T-helper 2 cell (primary cell): ENCODE results near the gene STXBP1.
A peak's percentile ranks its signal among the peaks of the same experiment; 100 is the strongest.

Source experiments
- DNase-seq, 5 experiments: peaks; one replicate each; pipeline versions ENCODE4 v3.0.0 to v3.0.0-alpha.2; 2012 to 2022

The STXBP1 gene

DNA sequence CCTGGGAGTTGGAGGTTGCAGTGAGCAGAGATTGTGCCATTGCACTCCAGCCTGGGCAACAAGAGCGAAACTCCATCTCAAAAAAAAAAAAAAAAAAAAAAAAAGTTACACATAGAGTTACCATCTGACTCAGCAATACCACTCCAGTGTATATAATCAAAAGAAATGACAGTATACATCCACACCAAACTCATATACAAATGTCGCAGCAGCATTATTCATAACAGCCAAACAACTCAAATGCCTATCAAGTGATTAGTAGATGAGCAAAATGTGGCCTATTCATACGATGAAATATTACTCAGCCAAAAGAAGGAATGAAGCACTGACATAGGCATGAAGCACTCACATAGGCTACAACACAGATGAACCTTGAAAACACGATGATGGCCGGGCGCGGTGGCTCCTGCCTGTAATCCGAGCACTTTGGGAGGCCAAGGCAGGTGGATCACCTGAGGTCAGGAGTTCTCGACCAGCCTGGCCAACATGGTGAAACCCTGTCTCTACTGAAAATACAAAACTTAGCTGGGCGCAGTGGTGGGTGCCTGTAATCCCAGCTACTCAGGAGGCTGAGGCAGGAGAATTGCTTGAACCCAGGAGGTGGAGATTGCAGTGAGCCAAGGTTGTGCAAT lies 9.4 kb downstream of the STXBP1 start:
- peak in 1 of 5 experiments; percentile 77 for DNase-seq

DNA sequence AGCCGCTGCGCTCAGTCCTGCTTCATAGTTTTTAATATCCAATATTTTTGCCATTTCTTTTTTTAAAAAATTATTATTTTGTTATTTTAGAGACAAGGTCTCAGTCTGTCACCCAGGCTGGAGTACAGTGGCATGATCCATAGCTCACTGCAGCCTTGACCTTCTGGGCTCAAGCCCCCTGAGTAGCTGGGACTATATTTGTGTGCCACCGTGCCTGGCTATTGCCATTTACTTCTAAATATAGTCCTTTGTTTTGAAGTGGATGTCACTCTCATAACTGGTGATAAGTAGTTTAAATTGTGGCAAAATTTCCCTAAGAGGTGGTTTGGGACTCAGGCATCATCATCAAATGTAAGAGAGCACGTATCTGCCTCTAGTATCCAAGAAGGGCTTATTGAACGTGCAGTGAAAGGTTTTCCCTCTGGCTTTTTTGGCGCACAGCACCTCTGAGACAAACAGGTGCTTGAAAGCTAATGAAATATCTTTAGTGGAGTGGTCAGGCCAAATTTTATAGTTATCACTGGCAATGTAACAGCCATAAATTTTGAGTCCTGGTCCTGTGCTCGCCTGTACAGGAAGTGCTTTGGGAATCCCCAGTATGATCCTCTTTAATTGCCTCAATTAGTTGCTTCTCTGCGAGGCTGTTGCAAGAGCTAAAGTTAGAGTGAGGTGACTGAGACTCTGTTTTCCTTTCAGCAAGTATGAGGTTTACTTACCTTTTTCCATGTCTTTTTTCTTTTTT lies 14.8 kb downstream of the STXBP1 start:
- no peak for DNase-seq

DNA sequence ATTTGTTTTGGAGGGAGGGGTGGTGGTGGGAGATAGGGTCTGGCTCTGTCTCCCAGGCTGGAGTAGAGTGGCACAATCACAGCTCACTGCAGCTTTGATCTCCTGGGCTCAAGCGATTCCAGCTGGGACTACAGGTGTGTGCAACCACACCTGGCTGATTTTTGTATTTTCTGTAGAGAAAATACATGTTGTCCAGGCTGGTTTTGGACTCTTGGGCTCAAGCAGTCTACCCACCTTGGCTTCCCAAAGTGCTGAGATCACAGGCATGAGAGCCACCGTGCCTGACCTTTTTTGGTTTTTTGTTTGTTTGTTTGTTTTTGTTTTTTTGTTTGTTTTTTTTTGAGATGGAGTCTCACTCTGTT lies 15.4 kb downstream of the STXBP1 start:
- no peak for DNase-seq

GRCh38 chr9:127628758-127629467 lies 16.8 kb downstream of the STXBP1 start:
- DNase-seq, result no peak

- DNase-seq, result no peak
These were observed 17.5 kb downstream of the STXBP1 start for GRCh38 chr9:127629468-127630081.

DNA sequence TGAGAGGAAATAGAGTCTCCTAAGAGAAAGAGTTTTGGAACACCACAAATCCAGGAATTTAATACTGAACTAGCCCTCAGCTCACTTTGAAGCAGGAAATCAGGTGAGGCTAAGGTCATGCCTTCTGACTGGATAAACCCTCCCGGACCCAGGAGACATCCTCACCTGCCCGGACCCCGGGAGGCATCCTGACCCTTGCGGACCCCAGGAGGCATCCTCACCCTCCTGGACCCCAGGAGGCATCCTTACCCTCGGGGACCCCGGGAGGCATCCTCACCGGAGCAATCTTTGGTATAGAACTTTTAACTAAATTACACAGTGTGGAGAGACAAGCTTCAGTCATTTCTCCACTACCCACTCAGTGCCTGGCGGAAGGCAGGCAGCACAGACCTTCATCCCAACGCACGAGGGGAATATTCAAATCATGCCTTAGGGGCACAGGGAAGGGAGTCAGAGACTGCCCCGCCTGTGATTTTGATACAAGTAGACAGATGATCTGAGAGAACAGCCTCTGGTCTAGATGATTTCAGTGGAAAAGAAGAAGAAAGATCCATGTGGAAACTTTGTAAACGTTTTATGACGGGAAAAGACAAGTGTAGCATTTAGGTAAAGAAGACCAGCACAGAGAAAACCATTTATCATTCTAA lies 21.3 kb downstream of the STXBP1 start:
- no peak for DNase-seq

GRCh38 chr9:127634021-127634420 lies 21.9 kb downstream of the STXBP1 start:
- DNase-seq, result no peak

DNA sequence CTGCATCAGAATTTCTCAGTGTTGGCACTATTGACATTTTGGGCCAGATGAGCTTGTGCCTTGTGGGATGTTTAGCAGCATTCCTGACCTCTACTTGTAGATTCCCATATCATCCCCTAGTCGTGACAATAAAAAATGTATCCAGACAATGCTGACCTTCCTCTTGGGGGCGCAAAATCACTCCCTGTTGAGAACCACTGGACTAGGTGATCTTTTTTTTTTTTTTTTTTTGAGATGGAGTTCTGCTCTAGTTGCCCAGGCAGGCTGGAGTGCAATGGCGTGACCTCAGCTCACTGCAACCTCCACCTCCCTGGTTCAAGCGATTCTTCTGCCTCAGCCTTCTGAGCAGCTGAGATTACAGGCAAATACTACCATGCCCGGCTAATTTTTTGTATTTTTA lies 22.6 kb downstream of the STXBP1 start:
- no peak for DNase-seq

GRCh38 chr9:127635201-127635735 lies 23.2 kb downstream of the STXBP1 start:
- DNase-seq, result no peak

DNA sequence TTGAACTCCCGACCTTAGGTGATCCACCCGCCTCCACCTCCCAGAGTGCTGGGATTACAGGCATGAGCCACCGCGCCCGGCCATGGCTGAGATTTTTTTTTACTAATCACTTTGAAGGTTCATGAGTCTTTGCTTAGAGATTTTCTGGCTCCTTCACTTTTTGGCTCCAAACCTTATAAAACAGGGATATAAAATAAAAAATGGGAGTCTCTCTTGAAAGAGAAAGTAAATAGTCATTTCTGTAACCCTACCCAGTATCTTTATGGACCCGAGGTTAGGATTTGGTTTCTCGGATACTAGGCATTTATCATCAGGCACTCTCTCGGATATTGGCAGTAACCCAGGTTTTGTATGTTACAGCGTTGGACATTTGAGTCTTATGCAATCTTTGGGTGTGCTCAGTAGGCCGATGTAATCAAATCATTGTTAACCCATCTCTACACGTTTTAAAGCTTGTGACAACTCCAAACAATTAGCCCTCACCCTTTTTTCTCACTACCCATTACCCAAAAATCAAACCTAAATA lies 25.3 kb downstream of the STXBP1 start:
- no peak for DNase-seq

- no peak for DNase-seq
These were observed 28.9 kb downstream of the STXBP1 start for GRCh38 chr9:127640908-127641545.

GRCh38 chr9:127642082-127642740 lies 30.1 kb downstream of the STXBP1 start:
- DNase-seq, result no peak

- DNase-seq, result no peak
These were observed 32.2 kb downstream of the STXBP1 start for GRCh38 chr9:127644146-127644827.

- DNase-seq, result no peak
These were observed 32.9 kb downstream of the STXBP1 start for GRCh38 chr9:127644943-127645342.

DNA sequence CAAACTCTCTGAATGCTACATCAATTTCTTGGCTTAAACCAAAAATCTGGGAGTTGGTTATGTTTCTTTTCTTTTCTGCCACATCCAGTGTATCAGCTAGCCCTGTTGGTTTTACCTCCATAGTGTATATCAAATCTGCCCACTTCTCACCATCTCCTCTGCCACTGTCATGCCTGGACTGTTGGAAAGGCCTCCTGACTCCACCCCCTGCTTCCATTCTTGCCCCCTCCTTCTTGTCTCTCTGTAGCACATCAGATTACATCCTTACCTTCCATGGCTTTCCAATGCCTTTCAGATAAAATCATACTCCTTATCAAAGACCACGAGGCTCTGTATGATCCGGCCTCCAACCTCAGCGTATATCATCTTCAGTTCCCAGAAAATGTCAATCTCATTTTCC lies 35.4 kb downstream of the STXBP1 start:
- no peak for DNase-seq

DNA sequence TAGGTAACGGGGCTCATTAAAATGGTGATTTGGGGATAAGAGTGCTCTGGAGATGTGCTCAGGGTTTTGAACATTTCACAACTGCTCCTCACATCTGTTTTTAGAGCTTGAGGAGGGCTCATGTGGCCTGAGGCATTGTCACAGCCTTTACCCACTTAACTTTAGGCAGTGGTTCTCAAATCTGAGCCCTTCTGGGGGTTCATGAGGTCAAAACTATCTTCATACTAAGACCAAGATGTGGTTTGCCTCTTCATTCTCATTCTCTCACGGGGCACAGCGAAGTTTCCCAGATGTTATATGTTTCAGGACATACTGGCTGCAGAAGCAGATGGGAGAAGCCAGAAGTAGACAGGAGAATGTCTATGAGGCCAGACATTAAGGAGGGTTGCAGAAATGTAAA lies 38.4 kb downstream of the STXBP1 start:
- no peak for DNase-seq

- DNase-seq, result no peak
These were observed 39.9 kb downstream of the STXBP1 start for GRCh38 chr9:127651697-127652610.

DNA sequence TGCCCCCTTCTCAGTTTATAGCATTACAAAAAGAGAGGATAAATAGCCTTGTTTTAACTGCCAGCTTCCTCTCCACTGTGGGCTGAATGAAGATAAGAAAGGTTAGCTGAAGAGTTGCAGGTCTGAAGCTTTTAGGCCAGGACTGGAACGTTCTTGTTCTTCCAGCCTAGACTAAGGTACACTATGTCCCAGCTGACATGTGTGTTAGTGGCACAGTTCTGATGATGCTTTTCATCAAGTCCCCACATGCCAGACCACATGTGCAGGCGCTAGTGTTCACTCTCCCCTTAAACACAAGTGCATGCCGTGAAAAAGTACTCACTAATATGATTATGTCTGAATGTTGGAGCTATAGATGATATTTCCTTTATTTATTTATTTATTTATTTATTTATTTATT lies 40.7 kb downstream of the STXBP1 start:
- DNase-seq, result no peak

GRCh38 chr9:127654619-127655018 lies 42.5 kb downstream of the STXBP1 start:
- no peak for DNase-seq

DNA sequence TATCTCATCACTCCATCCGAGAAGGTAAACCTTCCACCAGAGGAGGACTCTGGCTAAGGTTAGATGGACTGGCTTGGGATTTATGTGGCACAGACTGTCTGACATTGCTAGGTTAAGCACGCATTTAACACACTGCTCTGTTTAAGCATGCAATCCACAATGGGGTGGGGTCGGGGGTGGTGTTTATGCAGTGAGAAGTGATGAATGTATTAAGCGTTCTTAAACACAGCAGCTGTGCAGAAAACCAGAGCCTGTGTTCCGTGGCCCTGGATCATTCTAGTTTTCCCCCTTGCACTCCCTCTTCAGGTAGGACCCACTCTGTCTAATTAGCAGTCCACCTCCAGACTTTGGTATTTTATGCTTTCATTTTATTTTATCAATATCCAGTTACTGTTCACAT lies 46.4 kb downstream of the STXBP1 start:
- no peak for DNase-seq
